ENCODE measurements around the gene DDB1. TPM values are rescaled to one million over a fixed set of nuclear protein-coding genes. Genes with fewer than 3 reads are reported as not detected.
A peak's percentile ranks its signal among the peaks of the same experiment; 100 is the strongest.

The DDB1 gene
- 195 TPM for total RNA-seq
- long read RNA-seq, full-length matches to known transcripts, result 29 of 117 reads
- long read RNA-seq, partial matches to known transcripts, result 73 of 117 reads
- long read RNA-seq, other reads (novel, unspliced or antisense), result 15 of 117 reads

GRCh38 chr11:61332797-61333549 is at the start of gene DDB1, which contains the start of gene TKFC:
Gene DDB1, minus strand, starts transcription at chr11:61333105. Its CDS starts 137 bp downstream, at chr11:61332968.
Gene TKFC, plus strand, starts transcription at chr11:61333228. Its CDS starts 1,501 bp downstream, at chr11:61334729.
- peak; percentile 98 for DNase-seq (ENCODE audit: low spot score)

GRCh38 chr11:61380884-61381283 is 48.0 kb upstream of the DDB1 start:
- DNase-seq (ENCODE audit: low spot score), result no peak

GRCh38 chr11:61378713-61379313 is 45.9 kb upstream of the DDB1 start:
- DNase-seq (ENCODE audit: low spot score), result no peak

- DNase-seq (ENCODE audit: low spot score), result no peak
These were observed 44.7 kb upstream of the DDB1 start for GRCh38 chr11:61377461-61378160.

GRCh38 chr11:61375761-61376108 is 42.8 kb upstream of the DDB1 start:
- DNase-seq (ENCODE audit: low spot score), result no peak

- no peak for DNase-seq (ENCODE audit: low spot score)
These were observed 39.9 kb upstream of the DDB1 start for GRCh38 chr11:61372659-61373420.

- DNase-seq (ENCODE audit: low spot score), result no peak
These were observed 37.6 kb upstream of the DDB1 start for GRCh38 chr11:61370349-61371005.

GRCh38 chr11:61369372-61370348 is 36.8 kb upstream of the DDB1 start:
- no peak for DNase-seq (ENCODE audit: low spot score)

- DNase-seq (ENCODE audit: low spot score), result no peak
These were observed 35.7 kb upstream of the DDB1 start for GRCh38 chr11:61368646-61369045.

GRCh38 chr11:61367406-61367805 is 34.5 kb upstream of the DDB1 start:
- DNase-seq (ENCODE audit: low spot score), result no peak

GRCh38 chr11:61364012-61364675 is 31.2 kb upstream of the DDB1 start:
- no peak for DNase-seq (ENCODE audit: low spot score)

- DNase-seq (ENCODE audit: low spot score), result no peak
These were observed 29.6 kb upstream of the DDB1 start for GRCh38 chr11:61362542-61362875.

- peak; percentile 97 for DNase-seq (ENCODE audit: low spot score)
These were observed 29.0 kb upstream of the DDB1 start, which contains the start of the genes CYB561A3 and TMEM138 for GRCh38 chr11:61361741-61362541. Gene CYB561A3, minus strand, starts transcription at chr11:61361882. Its CDS starts 5,169 bp downstream, at chr11:61356713. Gene TMEM138, plus strand, starts transcription at chr11:61362374. Its CDS starts 2,017 bp downstream, at chr11:61364391.

GRCh38 chr11:61361237-61361740 is 28.4 kb upstream of the DDB1 start:
- no peak for DNase-seq (ENCODE audit: low spot score)

- DNase-seq (ENCODE audit: low spot score), result no peak
These were observed 26.6 kb upstream of the DDB1 start for GRCh38 chr11:61359516-61359915.

GRCh38 chr11:61358566-61358965 is 25.7 kb upstream of the DDB1 start:
- DNase-seq (ENCODE audit: low spot score), result no peak

- no peak for DNase-seq (ENCODE audit: low spot score)
These were observed 25.0 kb upstream of the DDB1 start for GRCh38 chr11:61357894-61358239.

All from mesenteric fat pad (tissue), 1 donor.